B cell (primary cell): ENCODE data around the gene CAV1. TPM values are rescaled to one million over a fixed set of nuclear protein-coding genes. Genes with fewer than 3 reads are reported as not detected.

ENCODE experiments used
- ATAC-seq: fragments of 200-7000 bp; cut with Tn5 transposase; one replicate; pipeline ENCODE4 v1.10.0; 2021; ENCODE audit warnings: low read depth, mild to moderate bottlenecking, moderate number of reproducible peaks, moderate library complexity
- CTCF ChIA-PET: fragments of 350-600 bp; sonication (Branson Sonifier 250); formaldehyde crosslinking; loops from one replicate; lab custom pipeline; 2021; ENCODE audit warnings: antibody characterized with exemption, inconsistent platforms; lab: Charles Lee
- POLR2A ChIA-PET: fragments of 350-600 bp; sonication (Branson Sonifier 250); formaldehyde crosslinking; loops from one replicate; lab custom pipeline; 2021; ENCODE audit warnings: antibody characterized with exemption; lab: Charles Lee
- DNase-seq: peaks from one replicate; pipeline ENCODE4 v3.0.0; 2013
- H2AFZ ChIP-seq: 2 replicates; pipeline ENCODE4 v1.6.1; 2012; ENCODE audit warnings: mild to moderate bottlenecking, low read depth, low read length; ENCODE audit not compliant: insufficient read depth, poor library complexity, severe bottlenecking
- H3K27ac ChIP-seq, 2 donors: 1 replicate in 1 of 2; 2 replicates in 1 of 2; pipeline ENCODE4 v1.5.1; 2012 to 2013; ENCODE audit warnings: low read length in 2 of 2, mild to moderate bottlenecking in 2 of 2, moderate library complexity in 1 of 2
- H3K27me3 ChIP-seq, 4 experiments: fragments of 200-600 bp in 1 of 4; sonication (generic) in 1 of 4; replicated peaks in 1 of 4; 1 replicate in 2 of 4; 2 replicates in 2 of 4; pipeline versions ENCODE4 v1.6.1 to v1.7.0; 2013 to 2016; ENCODE audit warnings: low read length in 3 of 4, mild to moderate bottlenecking in 2 of 4, mixed read lengths in 1 of 4, moderate library complexity in 1 of 4; ENCODE audit not compliant: insufficient read depth in 4 of 4, control insufficient read depth in 3 of 4; ENCODE audit errors: control extremely low read depth in 1 of 4
- H3K36me3 ChIP-seq, 2 experiments: replicated peaks in 1 of 2; 1 replicate in 1 of 2; 2 replicates in 1 of 2; pipeline versions ENCODE4 v1.6.1 to v1.7.1; 2013; ENCODE audit warnings: low read length in 1 of 2; ENCODE audit not compliant: insufficient read depth in 2 of 2, control insufficient read depth in 1 of 2; ENCODE audit errors: control extremely low read depth in 1 of 2, extremely low read depth in 1 of 2
- H3K4me1 ChIP-seq, 2 donors: fragments of 200-600 bp in 1 of 2; sonication (generic) in 1 of 2; 1 replicate in 1 of 2; 2 replicates in 1 of 2; pipeline versions ENCODE4 v1.5.1 to v1.6.1; 2013 to 2017; ENCODE audit warnings: low read length in 2 of 2; ENCODE audit not compliant: control insufficient read depth in 2 of 2, insufficient read depth in 2 of 2
- H3K4me2 ChIP-seq: replicated peaks from 2 replicates; pipeline ENCODE3; 2012; ENCODE audit warnings: mild to moderate bottlenecking, low read depth, low read length; ENCODE audit not compliant: poor library complexity, severe bottlenecking
- H3K4me3 ChIP-seq, 5 experiments: fragments of 200-600 bp in 1 of 5; sonication (generic) in 1 of 5; 1 replicate in 3 of 5; 2 replicates in 2 of 5; pipeline versions ENCODE4 v1.5.1 to v1.7.0; 2011 to 2016; ENCODE audit warnings: low read length in 4 of 5, mild to moderate bottlenecking in 4 of 5, low read depth in 2 of 5, control low read depth in 1 of 5, moderate library complexity in 1 of 5; ENCODE audit not compliant: insufficient read depth in 1 of 5; ENCODE audit errors: control extremely low read depth in 1 of 5, extremely low read depth in 1 of 5
- H3K79me2 ChIP-seq: fragments of 200-600 bp; sonication (generic); one replicate; pipeline ENCODE4 v1.6.0; 2016; ENCODE audit warnings: low read length; ENCODE audit not compliant: control insufficient read depth, insufficient read depth
- H3K9ac ChIP-seq: fragments of 200-600 bp; sonication (generic); 2 replicates; pipeline ENCODE4 v1.6.1; 2017; ENCODE audit warnings: mild to moderate bottlenecking, low read length, moderate library complexity
- H3K9me3 ChIP-seq, 3 donors: one replicate each; pipeline versions ENCODE4 v1.6.1 to v1.7.1; 2013; ENCODE audit warnings: low read length in 2 of 3; ENCODE audit not compliant: control insufficient read depth in 2 of 3, insufficient read depth in 1 of 3; ENCODE audit errors: control extremely low read depth in 1 of 3
- H4K20me1 ChIP-seq: 2 replicates; pipeline ENCODE4 v1.6.0; 2012; ENCODE audit warnings: mild to moderate bottlenecking, low read length; ENCODE audit not compliant: insufficient read depth, control insufficient read depth, poor library complexity, severe bottlenecking
- H3K27ac Mint-ChIP-seq: one replicate; pipeline ENCODE4 v1.8.0; 2021; ENCODE audit warnings: mixed read lengths
- H3K27me3 Mint-ChIP-seq: one replicate; pipeline ENCODE4 v1.8.0; 2021; ENCODE audit warnings: mixed read lengths
- H3K4me1 Mint-ChIP-seq: one replicate; pipeline ENCODE4 v1.8.0; 2021; ENCODE audit warnings: mixed read lengths
- H3K4me3 Mint-ChIP-seq: one replicate; pipeline ENCODE4 v1.8.0; 2021; ENCODE audit warnings: mixed read lengths
- H3K9me3 Mint-ChIP-seq: one replicate; pipeline ENCODE4 v1.8.0; 2022; ENCODE audit warnings: mixed read lengths; ENCODE audit not compliant: insufficient read depth
- EZH2 ChIP-seq: IDR thresholded peaks from 2 replicates; pipeline ENCODE4 v1.6.1; 2012; ENCODE audit warnings: borderline replicate concordance, low read depth, mild to moderate bottlenecking, moderate library complexity, low read length; ENCODE audit not compliant: insufficient read depth, poor library complexity, severe bottlenecking
- WGBS: methylation state at CpG from one replicate; pipeline ENCODE4 v1.1.5; 2013; ENCODE audit warnings: missing lambda C conversion rate; ENCODE audit not compliant: insufficient coverage; 5-methylcytosine and 5-hydroxymethylcytosine counted together
- intact Hi-C: fragments of 100-400 bp; cut with micrococcal nuclease; formaldehyde crosslinking; loops from one replicate; pipeline ENCODE4 v1.10.0; 2022
- polyA plus RNA-seq: library from polyadenylated mRNA; depleted of rRNA; stranded (reverse); fragments of >200 nt; gene quantifications from 2 replicates; pipeline ENCODE4 v1.2.3, GENCODE V29; 2012
- total RNA-seq, 2 donors: library from RNA; stranded (reverse); fragments of 120-200 nt in 1 of 2; gene quantifications; 1 replicate in 1 of 2; 2 replicates in 1 of 2; pipeline versions ENCODE4 v1.2.3 to v1.2.4, GENCODE V29; 2013 to 2022
- TF ChIP-seq, protein P1 (sequence below): fragments of 200-600 bp; IDR thresholded peaks from one replicate; pipeline ENCODE4 v1.8.0; 2022; ENCODE audit warnings: antibody characterized with exemption, mild to moderate bottlenecking

Gene CAV1
- total and polyA plus RNA-seq, 2 donors (not counting 1 experiment from before 2014, with no cell fraction given): 0.95 to 1.9 TPM

DNA sequence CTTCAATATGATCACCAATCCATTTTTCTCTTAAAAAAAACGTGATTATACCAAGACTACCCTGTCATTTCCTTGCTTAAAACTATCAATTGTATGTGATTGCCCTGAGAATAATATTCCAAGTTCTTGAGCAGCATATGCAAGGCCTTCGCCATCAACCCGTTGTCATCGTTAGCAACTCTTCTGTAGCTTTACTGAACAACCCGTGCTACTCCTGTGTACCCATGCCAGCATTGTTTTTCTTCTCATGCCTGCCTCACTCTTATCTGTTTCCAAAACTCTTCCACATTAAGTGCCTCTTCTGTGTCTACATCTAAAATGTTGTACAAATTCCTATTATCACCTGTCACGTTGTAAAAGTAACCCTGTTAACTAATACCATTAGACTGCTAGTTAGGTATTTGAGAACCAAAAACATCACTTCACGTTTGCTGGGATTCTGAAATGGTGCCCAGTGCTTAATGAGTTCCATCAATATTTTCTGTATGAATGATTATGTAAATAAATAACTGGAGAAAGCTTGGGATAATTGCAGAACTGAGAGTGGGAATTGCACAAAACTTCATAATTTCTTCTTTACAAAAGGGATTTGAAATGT lies 14.8 kb upstream of the CAV1 start:
- DNase-seq (no peak), ATAC-seq (no peak)
- Mint-ChIP-seq H3K27me3 (peaks cover 10% of the 10 kb centered on the region), H3K4me3 (no peak overlapping the region), H3K27ac (no peak overlapping the region), H3K4me1 (peaks cover 16% of the 10 kb centered on the region), H3K9me3 (no peaks in the 10 kb centered on the region)
- Histone ChIP-seq H3K4me2 (no peak overlapping the region), H3K36me3 (no peaks in the 10 kb centered on the region), H3K4me1 (peaks cover 6 to 13% of the 10 kb centered on the region in 2 donors), H3K79me2 (no peaks in the 10 kb centered on the region), H4K20me1 (no peaks in the 10 kb centered on the region), H3K27me3 (peaks cover 0 to 10% (median 0%) of the 10 kb centered on the region in 4 experiments), H3K4me3 (no peak overlapping the region), H2AFZ (no peak overlapping the region), H3K9me3 (no peaks in the 10 kb centered on the region), H3K9ac (no peak overlapping the region), H3K27ac (no peak overlapping the region)
- 98% methylated on average over 4 of the region's 7 CpGs for WGBS
- no peak for TF ChIP-seq EZH2
- TF ChIP-seq, protein P1, sequence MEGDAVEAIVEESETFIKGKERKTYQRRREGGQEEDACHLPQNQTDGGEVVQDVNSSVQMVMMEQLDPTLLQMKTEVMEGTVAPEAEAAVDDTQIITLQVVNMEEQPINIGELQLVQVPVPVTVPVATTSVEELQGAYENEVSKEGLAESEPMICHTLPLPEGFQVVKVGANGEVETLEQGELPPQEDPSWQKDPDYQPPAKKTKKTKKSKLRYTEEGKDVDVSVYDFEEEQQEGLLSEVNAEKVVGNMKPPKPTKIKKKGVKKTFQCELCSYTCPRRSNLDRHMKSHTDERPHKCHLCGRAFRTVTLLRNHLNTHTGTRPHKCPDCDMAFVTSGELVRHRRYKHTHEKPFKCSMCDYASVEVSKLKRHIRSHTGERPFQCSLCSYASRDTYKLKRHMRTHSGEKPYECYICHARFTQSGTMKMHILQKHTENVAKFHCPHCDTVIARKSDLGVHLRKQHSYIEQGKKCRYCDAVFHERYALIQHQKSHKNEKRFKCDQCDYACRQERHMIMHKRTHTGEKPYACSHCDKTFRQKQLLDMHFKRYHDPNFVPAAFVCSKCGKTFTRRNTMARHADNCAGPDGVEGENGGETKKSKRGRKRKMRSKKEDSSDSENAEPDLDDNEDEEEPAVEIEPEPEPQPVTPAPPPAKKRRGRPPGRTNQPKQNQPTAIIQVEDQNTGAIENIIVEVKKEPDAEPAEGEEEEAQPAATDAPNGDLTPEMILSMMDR: no peak
- ChIA-PET CTCF (interaction anchor here (2.3 kb wide), 1 partner anchor 16 kb away, joined by 9 read pairs; no protein-coding TSS in a partner anchor), POLR2A (no interaction called here)
- intact Hi-C loops: no loop called here

DNA sequence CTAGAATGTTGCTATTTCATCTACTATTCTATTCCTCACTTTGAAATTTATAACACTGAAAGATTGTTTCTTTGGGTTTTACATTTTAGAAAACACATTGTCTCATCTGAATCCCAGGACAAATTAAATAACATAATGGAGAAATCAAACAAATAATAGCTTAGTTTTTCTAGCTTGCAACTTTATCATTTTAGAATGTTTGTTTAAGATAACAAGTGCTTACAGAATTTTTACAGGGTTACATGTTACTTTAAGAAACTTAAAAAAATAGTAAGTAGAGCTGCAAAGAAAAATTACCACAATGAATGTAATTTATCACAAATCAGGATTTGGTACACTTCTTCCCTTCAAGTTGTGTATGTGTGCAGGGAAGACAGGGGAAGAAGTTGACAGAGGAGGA lies 14.0 kb upstream of the CAV1 start:
- peaks cover 16% of the 10 kb centered on the region for H3K4me1 Mint-ChIP-seq
- POLR2A ChIA-PET: no interaction called here
- H3K79me2 ChIP-seq: no peaks in the 10 kb centered on the region
- no peak overlapping the region for H2AFZ ChIP-seq
- H3K9me3 Mint-ChIP-seq: no peaks in the 10 kb centered on the region
- H4K20me1 ChIP-seq: no peaks in the 10 kb centered on the region
- no peak overlapping the region for H3K27ac Mint-ChIP-seq
- H3K27me3 ChIP-seq: peaks cover 0 to 10% (median under 1%) of the 10 kb centered on the region in 4 experiments
- intact Hi-C loops: loop anchor here (1.0 kb wide), 1 partner anchor 16 kb away; no protein-coding TSS in a partner anchor
- peaks cover 6 to 13% of the 10 kb centered on the region in 2 donors for H3K4me1 ChIP-seq
- H3K36me3 ChIP-seq: no peaks in the 10 kb centered on the region
- peaks cover 17% of the 10 kb centered on the region for H3K27me3 Mint-ChIP-seq
- no peaks in the 10 kb centered on the region for H3K9me3 ChIP-seq
- no peak overlapping the region for H3K4me3 ChIP-seq
- no peak overlapping the region for H3K4me3 Mint-ChIP-seq
- TF ChIP-seq EZH2: no peak
- TF ChIP-seq, protein P1: no peak
- DNase-seq (no peak), ATAC-seq (no peak)
- CTCF ChIA-PET: no interaction called here
- no peak overlapping the region for H3K27ac ChIP-seq
- H3K9ac ChIP-seq: no peak overlapping the region
- no peak overlapping the region for H3K4me2 ChIP-seq
